Liver (tissue), 9 donors: Measurements from ENCODE around the gene LAMB2. TPM values are rescaled to one million over a fixed set of nuclear protein-coding genes. Genes with fewer than 3 reads are reported as not detected.

Experiments used
- DNase-seq: peaks from one replicate; pipeline ENCODE4 v3.0.0-alpha.2; 2017; ENCODE audit warnings: low spot score
- H3K27ac ChIP-seq, 2 donors: one replicate each; pipeline ENCODE4 v1.7.0; 2013; ENCODE audit warnings: inconsistent platforms in 2 of 2, low read length in 2 of 2, control low read depth in 1 of 2, low read depth in 1 of 2, mild to moderate bottlenecking in 1 of 2
- H3K27me3 ChIP-seq, 4 donors: one replicate each; pipeline versions ENCODE4 v1.6.1 to v1.7.0; 2013; ENCODE audit warnings: low read length in 3 of 4, inconsistent platforms in 1 of 4, mild to moderate bottlenecking in 1 of 4, moderate library complexity in 1 of 4; ENCODE audit not compliant: control insufficient read depth in 4 of 4, insufficient read depth in 4 of 4
- H3K36me3 ChIP-seq, 4 donors: one replicate each; pipeline versions ENCODE4 v1.6.1 to v1.7.0; 2013; ENCODE audit warnings: low read length in 3 of 4, mild to moderate bottlenecking in 3 of 4, low read depth in 1 of 4, moderate library complexity in 1 of 4; ENCODE audit not compliant: control insufficient read depth in 4 of 4, insufficient read depth in 3 of 4
- H3K4me1 ChIP-seq, 4 donors: one replicate each; pipeline versions ENCODE4 v1.6.1 to v1.7.0; 2013; ENCODE audit warnings: low read length in 3 of 4, mild to moderate bottlenecking in 3 of 4, moderate library complexity in 1 of 4; ENCODE audit not compliant: control insufficient read depth in 4 of 4, insufficient read depth in 4 of 4
- H3K4me3 ChIP-seq, 3 donors: one replicate each; pipeline versions ENCODE4 v1.6.1 to v1.7.0; 2013; ENCODE audit warnings: low read length in 3 of 3, control low read depth in 1 of 3, low read depth in 1 of 3, mild to moderate bottlenecking in 1 of 3
- H3K9ac ChIP-seq, 2 donors: one replicate each; pipeline ENCODE4 v1.7.0; 2013; ENCODE audit warnings: low read length in 2 of 2, mild to moderate bottlenecking in 2 of 2, moderate library complexity in 2 of 2, control low read depth in 1 of 2, low read depth in 1 of 2
- H3K9me3 ChIP-seq, 4 donors: one replicate each; pipeline versions ENCODE4 v1.6.1 to v1.7.0; 2013; ENCODE audit warnings: low read length in 3 of 4; ENCODE audit not compliant: control insufficient read depth in 4 of 4
- CTCF ChIP-seq: fragments of 150-350 bp; IDR thresholded peaks from 2 replicates; pipeline ENCODE4 v1.5.1; 2017; ENCODE audit warnings: improper control_type of control experiment, low read depth, low read length; ENCODE audit not compliant: missing input control
- EGR1 ChIP-seq, 2 donors: IDR thresholded peaks; 2 replicates each; pipeline ENCODE4 v1.6.1; 2016 to 2018; ENCODE audit warnings: antibody characterized with exemption in 2 of 2, low read depth in 2 of 2
- FOXA1 ChIP-seq: IDR thresholded peaks from 2 replicates; pipeline ENCODE4 v1.6.1; 2016; ENCODE audit warnings: antibody characterized with exemption
- FOXA2 ChIP-seq: IDR thresholded peaks from 2 replicates; pipeline ENCODE4 v1.6.1; 2016; ENCODE audit warnings: antibody characterized with exemption
- GABPA ChIP-seq, 2 donors: IDR thresholded peaks in 1 of 2; conservative IDR thresholded peaks in 1 of 2; 2 replicates each; pipeline ENCODE4 v1.6.1; 2016; ENCODE audit warnings: antibody characterized with exemption in 2 of 2, mild to moderate bottlenecking in 1 of 2, moderate library complexity in 1 of 2
- HNF4A ChIP-seq, 2 donors: conservative IDR thresholded peaks; 2 replicates each; pipeline ENCODE4 v1.6.1; 2016; ENCODE audit warnings: antibody characterized with exemption in 2 of 2, mild to moderate bottlenecking in 2 of 2
- HNF4G ChIP-seq: IDR thresholded peaks from 2 replicates; pipeline ENCODE4 v1.6.1; 2016; ENCODE audit warnings: antibody characterized with exemption
- JUND ChIP-seq, 2 donors: IDR thresholded peaks; 2 replicates each; pipeline ENCODE4 v1.6.1; 2016; ENCODE audit warnings: antibody characterized with exemption in 2 of 2
- MAX ChIP-seq: IDR thresholded peaks from 2 replicates; pipeline ENCODE4 v1.6.1; 2016; ENCODE audit warnings: antibody characterized with exemption
- NR2F2 ChIP-seq: IDR thresholded peaks from 2 replicates; pipeline ENCODE4 v1.6.1; 2016; ENCODE audit warnings: antibody characterized with exemption
- RAD21 ChIP-seq, 2 donors: IDR thresholded peaks; 2 replicates each; pipeline ENCODE4 v1.6.1; 2016; ENCODE audit warnings: antibody characterized with exemption in 2 of 2, mild to moderate bottlenecking in 2 of 2
- RXRA ChIP-seq, 2 donors: IDR thresholded peaks; 2 replicates each; pipeline ENCODE4 v1.6.1; 2017 to 2018; ENCODE audit warnings: antibody characterized with exemption in 2 of 2, mild to moderate bottlenecking in 1 of 2
- SP1 ChIP-seq: IDR thresholded peaks from 2 replicates; pipeline ENCODE4 v1.6.1; 2018; ENCODE audit warnings: antibody characterized with exemption, mild to moderate bottlenecking
- TAF1 ChIP-seq: conservative IDR thresholded peaks from 2 replicates; pipeline ENCODE4 v1.6.1; 2016; ENCODE audit warnings: antibody characterized with exemption, mild to moderate bottlenecking
- YY1 ChIP-seq: IDR thresholded peaks from 2 replicates; pipeline ENCODE4 v1.6.1; 2016; ENCODE audit warnings: antibody characterized with exemption, mild to moderate bottlenecking
- ZBTB33 ChIP-seq: IDR thresholded peaks from 2 replicates; pipeline ENCODE4 v1.6.1; 2016; ENCODE audit warnings: antibody characterized with exemption
- WGBS: extraction: QIAGEN DNeasy Blood & Tissue Kit; methylation state at CpG from one replicate; pipeline ENCODE4 v1.1.7; 2013; 5-methylcytosine and 5-hydroxymethylcytosine counted together
- polyA plus RNA-seq, 2 donors: library from polyadenylated mRNA; stranded (reverse) in 1 of 2; unstranded in 1 of 2; fragments of 200-250 nt in 1 of 2; fragments of >200 nt in 1 of 2; fragmentation: Nextera tagmentation in 1 of 2; extraction: Ambion mirVana in 1 of 2; gene quantifications; one replicate each; pipeline versions ENCODE4 v1.2.1 to v1.2.3, GENCODE V29; 2013 to 2015
- total RNA-seq, 2 donors: library from RNA; depleted of rRNA; stranded (reverse); fragments of >200 nt; gene quantifications; one replicate each; pipeline ENCODE4 v1.2.3, GENCODE V29; 2014
- donor health status: healthy.
- donor health status: healthy.
- donor health status: healthy.
- donor health status: healthy.
- donor health status: healthy.

LAMB2 gene
- total and polyA plus RNA-seq, 4 donors = 87.6 to 172 (median 134) TPM

- peak; percentile 56 for TF ChIP-seq CTCF
- peak; percentile 50 to 86 for TF ChIP-seq RXRA (IDR thresholded peaks at IDR 0.05)
- TF ChIP-seq FOXA1 = no peak
- no peak for TF ChIP-seq YY1
- TF ChIP-seq RAD21 (IDR thresholded peaks at IDR 0.05) = peak; percentile 83 to 84
- TF ChIP-seq HNF4G = peak; percentile 75
- peak; percentile 87 to 93 for TF ChIP-seq HNF4A (conservative IDR thresholded peaks at IDR 0.05)
- TF ChIP-seq JUND (IDR thresholded peaks at IDR 0.05) = no peak
- TF ChIP-seq NR2F2 = peak; percentile 99
- H3K4me1 ChIP-seq = no peaks in the 10 kb centered on the region
- H3K9me3 ChIP-seq = no peaks in the 10 kb centered on the region
- peak; percentile 60 for DNase-seq
- peaks cover 0 to 4% (median 2%) of the 10 kb centered on the region in 4 donors for H3K36me3 ChIP-seq
- no peak overlapping the region for H3K27ac ChIP-seq
- no peak overlapping the region for H3K9ac ChIP-seq
- no peaks in the 10 kb centered on the region for H3K27me3 ChIP-seq
- no peak overlapping the region for H3K4me3 ChIP-seq
- WGBS = 76% methylated on average over 5 of the region's 5 CpGs
Observed at GRCh38 chr3:49158103-49158709, 25.4 kb upstream of the LAMB2 start.

- no peak overlapping the region for H3K9ac ChIP-seq
- TF ChIP-seq HNF4A (conservative IDR thresholded peaks at IDR 0.05) = no peak
- TF ChIP-seq CTCF = no peak
- no peak for TF ChIP-seq GABPA (IDR thresholded peaks at IDR 0.05 in 1 of 2, conservative IDR thresholded peaks at IDR 0.05 in 1 of 2)
- no peaks in the 10 kb centered on the region for H3K27me3 ChIP-seq
- no peaks in the 10 kb centered on the region for H3K9me3 ChIP-seq
- H3K4me3 ChIP-seq = no peak overlapping the region
- H3K4me1 ChIP-seq = no peaks in the 10 kb centered on the region
- H3K27ac ChIP-seq = no peak overlapping the region
- no peaks in the 10 kb centered on the region for H3K36me3 ChIP-seq
- no peak for DNase-seq
- 72% methylated on average over 1 of the region's 1 CpG for WGBS
Observed at GRCh38 chr3:49157289-49157688, 24.4 kb upstream of the LAMB2 start.

GRCh38 chr3:49153349-49153912, 20.6 kb upstream of the LAMB2 start:
- Histone ChIP-seq H3K27me3 (no peaks in the 10 kb centered on the region), H3K4me1 (no peaks in the 10 kb centered on the region), H3K9me3 (no peaks in the 10 kb centered on the region), H3K4me3 (no peak overlapping the region), H3K9ac (no peak overlapping the region), H3K36me3 (no peaks in the 10 kb centered on the region), H3K27ac (no peak overlapping the region)
- 86% methylated on average over 3 of the region's 3 CpGs for WGBS
- no peak for DNase-seq
- no peak for TF ChIP-seq YY1
- TF ChIP-seq CTCF = no peak
- no peak for TF ChIP-seq HNF4G
- TF ChIP-seq TAF1 = no peak
- no peak for TF ChIP-seq MAX
- TF ChIP-seq EGR1 (IDR thresholded peaks at IDR 0.05; ENCODE audit: low read depth in 2 of 2) = no peak
- TF ChIP-seq GABPA (IDR thresholded peaks at IDR 0.05 in 1 of 2, conservative IDR thresholded peaks at IDR 0.05 in 1 of 2) = no peak
- no peak for TF ChIP-seq ZBTB33
- no peak for TF ChIP-seq HNF4A (conservative IDR thresholded peaks at IDR 0.05)
- TF ChIP-seq RAD21 (IDR thresholded peaks at IDR 0.05) = no peak
- no peak for TF ChIP-seq RXRA (IDR thresholded peaks at IDR 0.05)
- no peak for TF ChIP-seq SP1
- TF ChIP-seq JUND (IDR thresholded peaks at IDR 0.05) = no peak
- TF ChIP-seq FOXA2 = no peak
